C4-2B (cell line): Measurements from ENCODE around the gene SDHA.
"Not testable (repeated sequence)": the region's sequence is repeated elsewhere in the genome, so short reads cannot be mapped to it uniquely, and the experiment has no call there.

Experiments used
- H3K27ac ChIP-seq: fragments of 450-650 bp; 2 replicates; pipeline ENCODE4 v1.5.1; 2017
- CTCF ChIP-seq: fragments of 450-650 bp; conservative IDR thresholded peaks from 2 replicates; pipeline ENCODE4 v1.5.1; 2017; ENCODE audit warnings: mild to moderate bottlenecking
- ZFX ChIP-seq: fragments of 450-650 bp; IDR thresholded peaks from 2 replicates; pipeline ENCODE4 v1.6.1; 2017

SDHA gene

GRCh38 chr5:234450-234849, 16.3 kb downstream of the SDHA start:
- TF ChIP-seq ZFX (no peak), CTCF (no peak)
- H3K27ac ChIP-seq, result no peak overlapping the region

GRCh38 chr5:235527-235926, 17.4 kb downstream of the SDHA start:
- not testable (repeated sequence) for H3K27ac ChIP-seq

- not testable (repeated sequence) for H3K27ac ChIP-seq
These were observed 19.8 kb downstream of the SDHA start for GRCh38 chr5:237931-238330.

- not testable (repeated sequence) for H3K27ac ChIP-seq
These were observed 22.4 kb downstream of the SDHA start for GRCh38 chr5:240550-240949.

GRCh38 chr5:241045-241669, 23.0 kb downstream of the SDHA start:
- H3K27ac ChIP-seq, result not testable (repeated sequence)

- not testable (repeated sequence) for H3K27ac ChIP-seq
These were observed 25.7 kb downstream of the SDHA start for GRCh38 chr5:243683-244367.

- H3K27ac ChIP-seq, result not testable (repeated sequence)
These were observed 27.6 kb downstream of the SDHA start for GRCh38 chr5:245717-246116.

- not testable (repeated sequence) for H3K27ac ChIP-seq
These were observed 32.3 kb downstream of the SDHA start for GRCh38 chr5:250396-250795.

GRCh38 chr5:251016-251415, 32.9 kb downstream of the SDHA start:
- H3K27ac ChIP-seq, result peak overlapping the region; percentile 36

- H3K27ac ChIP-seq, result peak overlapping the region; percentile 36
These were observed 33.4 kb downstream of the SDHA start for GRCh38 chr5:251538-251937.

- H3K27ac ChIP-seq, result peak overlapping the region; percentile 48; the same call in 1 of the 2 replicates
These were observed 33.9 kb downstream of the SDHA start for GRCh38 chr5:251975-252374.

- H3K27ac ChIP-seq, result peak overlapping the region; percentile 48
- no peak for TF ChIP-seq CTCF
- no peak for TF ChIP-seq ZFX
These were observed 34.4 kb downstream of the SDHA start for GRCh38 chr5:252546-252945.

- not testable (repeated sequence) for H3K27ac ChIP-seq
These were observed 36.2 kb downstream of the SDHA start for GRCh38 chr5:254322-254721.

GRCh38 chr5:255116-255515, 37.0 kb downstream of the SDHA start:
- H3K27ac ChIP-seq, result not testable (repeated sequence)

- H3K27ac ChIP-seq, result not testable (repeated sequence)
These were observed 38.2 kb downstream of the SDHA start for GRCh38 chr5:256347-256746.
